SK-N-MC (cell line): ENCODE measurements around the gene VWA5A.

ENCODE experiments used
- DNase-seq: peaks from one replicate; pipeline ENCODE4 v3.0.0-alpha.2; 2011; ENCODE audit warnings: low read depth, low spot score
- H3K27ac ChIP-seq: fragments of 200-600 bp; sonication (generic); 2 replicates; pipeline ENCODE4 v1.5.1; 2016; ENCODE audit warnings: mixed run types
- H3K36me3 ChIP-seq: fragments of 200-600 bp; sonication (generic); 2 replicates; pipeline ENCODE4 v1.6.1; 2017; ENCODE audit warnings: antibody characterized with exemption, low read length, mixed read lengths; ENCODE audit not compliant: insufficient read depth
- H3K4me3 ChIP-seq: fragments of 200-600 bp; sonication (generic); 2 replicates; pipeline ENCODE4 v1.5.1; 2016
- H3K9ac ChIP-seq: fragments of 200-600 bp; sonication (generic); 2 replicates; pipeline ENCODE4 v1.8.0; 2017; ENCODE audit warnings: mixed run types, mixed read lengths; ENCODE audit not compliant: insufficient read length
- H3K9me3 ChIP-seq: fragments of 200-600 bp; sonication (generic); 2 replicates; pipeline ENCODE4 v1.6.1; 2017; ENCODE audit warnings: low read depth, mild to moderate bottlenecking, antibody characterized with exemption, low read length, moderate library complexity, mixed read lengths
- EZH2 ChIP-seq: fragments of 200-600 bp; sonication (generic); IDR thresholded peaks from one replicate; pipeline ENCODE4 v1.6.1; 2017; ENCODE audit warnings: antibody characterized with exemption
- FOXP2 ChIP-seq: optimal IDR thresholded peaks from 2 replicates; pipeline ENCODE3; 2011; ENCODE audit warnings: mild to moderate bottlenecking, moderate library complexity; ENCODE audit not compliant: insufficient read depth; ENCODE audit errors: extremely low read length, control extremely low read depth
- POLR2AphosphoS5 ChIP-seq: IDR thresholded peaks from 2 replicates; pipeline ENCODE4 v1.6.1; 2012; ENCODE audit warnings: mild to moderate bottlenecking, low read depth, low read length, borderline replicate concordance

VWA5A gene

DNA sequence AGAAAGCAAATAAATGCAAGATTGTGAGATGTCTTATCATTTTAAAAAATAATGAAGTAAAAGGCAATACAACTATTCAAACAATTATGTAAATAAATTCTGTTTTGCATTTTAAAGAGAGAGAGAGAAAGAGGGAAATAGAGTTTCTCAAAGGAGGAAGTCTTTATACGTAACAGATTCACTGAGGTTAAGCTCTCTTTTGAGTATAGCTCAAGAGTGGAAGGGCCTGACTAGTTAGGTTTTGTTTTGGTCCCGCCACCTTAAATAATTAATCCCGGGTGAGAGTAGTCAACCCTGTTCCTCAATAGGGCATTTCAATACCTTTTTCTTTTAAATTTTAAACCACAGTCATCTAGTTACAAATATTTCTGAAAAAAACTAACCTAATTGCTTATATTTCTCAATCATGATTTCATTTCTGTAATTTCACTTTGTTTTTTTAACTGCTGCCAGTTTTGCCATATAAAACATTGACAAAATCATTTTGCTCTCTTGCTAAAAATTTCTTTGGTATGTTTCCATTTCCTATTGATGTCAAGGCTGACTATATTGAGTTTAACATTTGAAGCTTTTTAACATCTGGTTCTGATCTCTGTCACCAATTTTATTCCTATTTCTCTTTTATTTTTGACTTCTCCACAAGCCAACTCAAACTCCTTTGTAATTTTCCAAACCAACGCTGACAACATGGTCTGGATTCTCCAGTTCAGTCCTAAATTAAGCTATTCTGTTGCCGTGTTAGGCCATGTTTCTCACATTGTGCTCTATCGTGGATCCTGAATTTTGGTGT lies 78.2 kb downstream of the VWA5A start:
- H3K4me3 ChIP-seq, result no peak overlapping the region
- H3K27ac ChIP-seq, result peak overlapping the region; percentile 5; the same call in 1 of the 2 replicates
- no peak for DNase-seq
- H3K36me3 ChIP-seq, result no peaks in the 10 kb centered on the region
- TF ChIP-seq POLR2AphosphoS5, result no peak
- TF ChIP-seq EZH2, result no peak
- no peak for TF ChIP-seq FOXP2
- H3K9ac ChIP-seq, result no peak overlapping the region
- H3K9me3 ChIP-seq, result no peaks in the 10 kb centered on the region

- TF ChIP-seq POLR2AphosphoS5 (no peak), FOXP2 (no peak), EZH2 (no peak)
- H3K9ac ChIP-seq, result no peak overlapping the region
- peak overlapping the region; percentile 5; the same call in 1 of the 2 replicates for H3K27ac ChIP-seq
- H3K4me3 ChIP-seq, result no peak overlapping the region
- H3K9me3 ChIP-seq, result no peaks in the 10 kb centered on the region
- no peak for DNase-seq
- no peaks in the 10 kb centered on the region for H3K36me3 ChIP-seq
Observed at GRCh38 chr11:124194293-124195188, 79.3 kb downstream of the VWA5A start.

DNA sequence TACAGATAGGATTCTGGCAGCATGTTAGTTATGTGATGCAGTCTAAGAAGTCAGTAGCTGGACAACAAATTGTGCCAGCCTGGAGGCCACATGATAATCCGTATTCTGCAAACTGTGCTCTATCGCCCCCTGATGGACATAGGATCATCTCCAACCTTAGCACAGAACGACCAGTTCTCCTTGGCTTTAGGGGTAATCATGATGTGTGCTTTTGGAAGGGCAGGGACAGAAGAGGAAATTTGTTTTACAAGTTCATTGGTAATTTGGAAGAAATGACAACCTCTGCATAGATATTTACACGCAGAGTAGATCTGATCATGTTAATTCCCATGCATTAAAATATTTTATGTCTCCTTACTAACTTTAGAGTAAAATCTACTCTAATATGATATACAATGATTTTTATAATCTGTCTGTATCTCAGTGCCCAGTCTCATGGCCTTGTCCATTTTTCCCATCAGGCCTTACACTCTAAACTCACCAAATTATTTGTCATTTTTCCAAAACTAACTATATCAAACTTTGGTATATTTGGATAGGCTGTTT lies 80.0 kb downstream of the VWA5A start:
- DNase-seq, result no peak
- H3K9ac ChIP-seq, result no peak overlapping the region
- TF ChIP-seq EZH2 (no peak), FOXP2 (no peak), POLR2AphosphoS5 (no peak)
- no peak overlapping the region for H3K27ac ChIP-seq
- H3K4me3 ChIP-seq, result no peak overlapping the region
- H3K36me3 ChIP-seq, result no peaks in the 10 kb centered on the region
- no peaks in the 10 kb centered on the region for H3K9me3 ChIP-seq
